ENCODE measurements around the gene ELMO1. TPM values are rescaled to one million over a fixed set of nuclear protein-coding genes. Genes with fewer than 3 reads are reported as not detected.

ELMO1 gene
- polyA plus RNA-seq, 2 of the 4 experiments (the other 2 are of a cell fraction): 2.3 to 6.1 TPM

GRCh38 chr7:37289781-37290180 lies 158.9 kb downstream of the ELMO1 start:
- Histone ChIP-seq H3K9me3 (no peaks in the 10 kb centered on the region), H3K4me3 (no peak overlapping the region), H3K4me1 (peaks cover 8% of the 10 kb centered on the region; the same call in 2 of the 3 replicates), H3K27ac (no peak overlapping the region), H3K4me2 (no peak overlapping the region)
- ATAC-seq (no peak), DNase-seq (ENCODE audit: low read depth in 1 of 2, low spot score in 1 of 2) (no peak), FAIRE-seq (no peak)
- TF ChIP-seq SREBF2 (IDR thresholded peaks at IDR 0.05) (no peak), PHF8 (IDR thresholded peaks at IDR 0.05; ENCODE audit: borderline replicate concordance, low read depth) (no peak), HMGXB4 (CRISPR knock-in tag; IDR thresholded peaks at IDR 0.05; ENCODE audit: borderline replicate concordance) (no peak), CEBPB (IDR thresholded peaks at IDR 0.05) (no peak), CBX8 (IDR thresholded peaks at IDR 0.05) (no peak), BHLHE40 (IDR thresholded peaks at IDR 0.05; ENCODE audit: low read depth, low read length) (no peak), CHD2 (IDR thresholded peaks at IDR 0.05; ENCODE audit: low read length, partially characterized antibody) (no peak), SMC3 (IDR thresholded peaks at IDR 0.05) (no peak), ZSCAN20 (CRISPR knock-in tag; IDR thresholded peaks at IDR 0.05) (no peak), JUN (IDR thresholded peaks at IDR 0.05) (no peak), RARB (CRISPR knock-in tag; IDR thresholded peaks at IDR 0.05) (no peak), TFCP2L1 (CRISPR knock-in tag; IDR thresholded peaks at IDR 0.05) (no peak), HOXA7 (CRISPR knock-in tag; IDR thresholded peaks at IDR 0.05) (no peak), ZNF302 (CRISPR knock-in tag; IDR thresholded peaks at IDR 0.05) (no peak), POLR2AphosphoS2 (conservative IDR thresholded peaks at IDR 0.05; ENCODE audit: low read length) (no peak), KDM1A (IDR thresholded peaks at IDR 0.05; ENCODE audit: low read depth) (no peak), HOXB13 (CRISPR knock-in tag; IDR thresholded peaks at IDR 0.05; ENCODE audit: low read depth) (no peak)
- CTCF ChIA-PET: no interaction called here
- WGBS (ENCODE audit: missing lambda C conversion rate): 72% methylated on average over 1 of the region's 1 CpG
- POLR2A ChIA-PET: no interaction called here

GRCh38 chr7:37289367-37289766 lies 159.3 kb downstream of the ELMO1 start:
- no peak overlapping the region for H3K4me2 ChIP-seq
- CTCF ChIA-PET: no interaction called here
- TF ChIP-seq HMGXB4 (CRISPR knock-in tag; IDR thresholded peaks at IDR 0.05; ENCODE audit: borderline replicate concordance) (no peak), MYC (IDR thresholded peaks at IDR 0.05; ENCODE audit: borderline replicate concordance, low read length) (no peak), NFE2L2 (conservative IDR thresholded peaks at IDR 0.05; ENCODE audit: low read length) (no peak), MAX (IDR thresholded peaks at IDR 0.05) (no peak), EP300 (IDR thresholded peaks at IDR 0.05) (no peak), HOXB5 (CRISPR knock-in tag; IDR thresholded peaks at IDR 0.05) (no peak), SREBF2 (IDR thresholded peaks at IDR 0.05) (no peak), ESRRA (IDR thresholded peaks at IDR 0.05; ENCODE audit: borderline replicate concordance, low read length) (no peak), ATOH8 (CRISPR knock-in tag; IDR thresholded peaks at IDR 0.05; ENCODE audit: low read depth) (no peak), MAFK (IDR thresholded peaks at IDR 0.05; ENCODE audit: partially characterized antibody) (no peak), RARB (CRISPR knock-in tag; IDR thresholded peaks at IDR 0.05) (no peak), EHF (CRISPR knock-in tag; IDR thresholded peaks at IDR 0.05) (no peak), RFX5 (IDR thresholded peaks at IDR 0.05) (no peak), GATA3 (IDR thresholded peaks at IDR 0.05; ENCODE audit: borderline replicate concordance) (no peak), REST (IDR thresholded peaks at IDR 0.05) (no peak)
- 49% methylated on average over 3 of the region's 3 CpGs for WGBS (ENCODE audit: missing lambda C conversion rate)
- DNase-seq (ENCODE audit: low read depth in 1 of 2, low spot score in 1 of 2): no peak
- no peak overlapping the region for H3K27ac ChIP-seq
- peaks cover 8% of the 10 kb centered on the region; the same call in 2 of the 3 replicates for H3K4me1 ChIP-seq
- no peak for FAIRE-seq
- no peaks in the 10 kb centered on the region for H3K9me3 ChIP-seq
- H3K4me3 ChIP-seq: no peak overlapping the region
- POLR2A ChIA-PET: no interaction called here
- ATAC-seq: no peak

All from A549 (cell line).